Activated naive CD4-positive, alpha-beta T cell treated with anti-CD3 and anti-CD28 coated beads for 36 hours (primary cell): Measurements from ENCODE around the gene USP22. TPM values are rescaled to one million over a fixed set of nuclear protein-coding genes. Genes with fewer than 3 reads are reported as not detected.

ENCODE experiments used
- CTCF ChIA-PET: fragments of 350-600 bp; sonication (Branson Sonifier 250); formaldehyde crosslinking; loops from one replicate; lab custom pipeline; 2021; ENCODE audit warnings: antibody characterized with exemption; lab: Charles Lee
- DNase-seq: peaks from one replicate; pipeline ENCODE4 v3.0.0-alpha.2; 2020
- H3K27ac Mint-ChIP-seq: one replicate; pipeline ENCODE4 v1.8.0; 2021; ENCODE audit warnings: mild to moderate bottlenecking, mixed read lengths
- H3K27me3 Mint-ChIP-seq: one replicate; pipeline ENCODE4 v1.8.0; 2021; ENCODE audit warnings: low read depth, mixed read lengths
- H3K36me3 Mint-ChIP-seq: one replicate; pipeline ENCODE4 v1.8.0; 2021; ENCODE audit warnings: low read depth, mixed read lengths
- H3K4me1 Mint-ChIP-seq: one replicate; pipeline ENCODE4 v1.8.0; 2021; ENCODE audit warnings: low read depth, mixed read lengths
- H3K4me3 Mint-ChIP-seq: one replicate; pipeline ENCODE4 v1.8.0; 2021; ENCODE audit warnings: mild to moderate bottlenecking, moderate library complexity, mixed read lengths
- H3K9me3 Mint-ChIP-seq: one replicate; pipeline ENCODE4 v1.8.0; 2021; ENCODE audit warnings: mixed read lengths
- intact Hi-C: fragments of 100-400 bp; cut with micrococcal nuclease; formaldehyde crosslinking; loops from one replicate; pipeline ENCODE4 v1.15.1; 2023
- total RNA-seq, 2 experiments: library from RNA; stranded (reverse); gene quantifications; one replicate each; pipeline ENCODE4 v1.2.3, GENCODE V29; 2021

USP22 gene
- total RNA-seq, 2 experiments from 2014 or later = 140 to 144 TPM

GRCh38 chr17:21017256-21017655, 25.6 kb downstream of the USP22 start:
- peak overlapping the region; percentile 13 for H3K27ac Mint-ChIP-seq
- peaks cover 11% of the 10 kb centered on the region for H3K4me1 Mint-ChIP-seq
- no peak overlapping the region for H3K4me3 Mint-ChIP-seq
- DNase-seq = no peak
- H3K9me3 Mint-ChIP-seq = no peaks in the 10 kb centered on the region
- peaks cover 58% of the 10 kb centered on the region for H3K36me3 Mint-ChIP-seq
- H3K27me3 Mint-ChIP-seq = no peaks in the 10 kb centered on the region
- CTCF ChIA-PET = no interaction called here
- intact Hi-C loops = no loop called here

- Mint-ChIP-seq H3K36me3 (peaks cover 59% of the 10 kb centered on the region), H3K27me3 (no peaks in the 10 kb centered on the region), H3K27ac (peak overlapping the region; percentile 53), H3K4me3 (no peak overlapping the region), H3K9me3 (no peaks in the 10 kb centered on the region), H3K4me1 (peaks cover 11% of the 10 kb centered on the region)
- intact Hi-C loops = no loop called here
- DNase-seq = no peak
- CTCF ChIA-PET = no interaction called here
Observed at GRCh38 chr17:21016826-21017225, 26.0 kb downstream of the USP22 start.

- CTCF ChIA-PET = no interaction called here
Observed at GRCh38 chr17:21015564-21015963, 27.2 kb downstream of the USP22 start.

GRCh38 chr17:21014498-21014897, 28.3 kb downstream of the USP22 start:
- Mint-ChIP-seq H3K27ac (peak overlapping the region; percentile 13), H3K9me3 (no peaks in the 10 kb centered on the region), H3K4me1 (peaks cover 4% of the 10 kb centered on the region), H3K4me3 (no peak overlapping the region), H3K27me3 (no peaks in the 10 kb centered on the region), H3K36me3 (peaks cover 58% of the 10 kb centered on the region)
- intact Hi-C loops = no loop called here
- no peak for DNase-seq
- CTCF ChIA-PET = interaction anchor here (1.0 kb wide), 1 partner anchor 9 kb away, joined by 3 read pairs; no protein-coding TSS in a partner anchor

More at GRCh38 chr17:21015564-21015963, 27.2 kb downstream of the USP22 start:
- Mint-ChIP-seq H3K9me3 (no peaks in the 10 kb centered on the region), H3K4me3 (no peak overlapping the region), H3K27ac (no peak overlapping the region), H3K4me1 (peaks cover 8% of the 10 kb centered on the region), H3K27me3 (no peaks in the 10 kb centered on the region), H3K36me3 (peaks cover 62% of the 10 kb centered on the region)
- intact Hi-C loops = no loop called here
- no peak for DNase-seq

- DNase-seq = no peak
- H3K4me1 Mint-ChIP-seq = peaks cover 4% of the 10 kb centered on the region
- CTCF ChIA-PET = interaction anchor here (1.0 kb wide), 1 partner anchor 9 kb away, joined by 3 read pairs; no protein-coding TSS in a partner anchor
- H3K9me3 Mint-ChIP-seq = no peaks in the 10 kb centered on the region
- H3K27me3 Mint-ChIP-seq = no peaks in the 10 kb centered on the region
- peaks cover 55% of the 10 kb centered on the region for H3K36me3 Mint-ChIP-seq
- H3K27ac Mint-ChIP-seq = no peak overlapping the region
- intact Hi-C loops = no loop called here
- no peak overlapping the region for H3K4me3 Mint-ChIP-seq
Observed at GRCh38 chr17:21013983-21014382, 28.8 kb downstream of the USP22 start.

- Mint-ChIP-seq H3K9me3 (no peaks in the 10 kb centered on the region), H3K27me3 (no peaks in the 10 kb centered on the region), H3K36me3 (peaks cover 49% of the 10 kb centered on the region), H3K27ac (peak overlapping the region; percentile 44), H3K4me1 (peaks cover 4% of the 10 kb centered on the region), H3K4me3 (no peak overlapping the region)
- CTCF ChIA-PET = interaction anchor here (0.6 kb wide), 1 partner anchor 20 kb away, joined by 3 read pairs; no protein-coding TSS in a partner anchor
- no peak for DNase-seq
- intact Hi-C loops = no loop called here
Observed at GRCh38 chr17:21012736-21013135, 30.1 kb downstream of the USP22 start.

GRCh38 chr17:21010705-21011596, 31.9 kb downstream of the USP22 start:
- no peak for DNase-seq
- H3K4me3 Mint-ChIP-seq = no peak overlapping the region
- no peaks in the 10 kb centered on the region for H3K4me1 Mint-ChIP-seq
- peak overlapping the region; percentile 58 for H3K27ac Mint-ChIP-seq
- intact Hi-C loops = no loop called here
- H3K9me3 Mint-ChIP-seq = no peaks in the 10 kb centered on the region
- peaks cover 46% of the 10 kb centered on the region for H3K36me3 Mint-ChIP-seq
- CTCF ChIA-PET = interaction anchor here (1.0 kb wide), 1 partner anchor 12 kb away, joined by 3 read pairs; no protein-coding TSS in a partner anchor
- no peaks in the 10 kb centered on the region for H3K27me3 Mint-ChIP-seq

GRCh38 chr17:21008992-21009671, 33.7 kb downstream of the USP22 start:
- peaks cover 47% of the 10 kb centered on the region for H3K36me3 Mint-ChIP-seq
- no peaks in the 10 kb centered on the region for H3K27me3 Mint-ChIP-seq
- CTCF ChIA-PET = interaction anchor here (0.7 kb wide), 1 partner anchor 16 kb away, joined by 3 read pairs; no protein-coding TSS in a partner anchor
- no peak overlapping the region for H3K4me3 Mint-ChIP-seq
- DNase-seq = no peak
- H3K4me1 Mint-ChIP-seq = no peaks in the 10 kb centered on the region
- H3K9me3 Mint-ChIP-seq = no peaks in the 10 kb centered on the region
- H3K27ac Mint-ChIP-seq = no peak overlapping the region
- intact Hi-C loops = no loop called here

- no peak for DNase-seq
- Mint-ChIP-seq H3K27me3 (no peaks in the 10 kb centered on the region), H3K9me3 (no peaks in the 10 kb centered on the region), H3K4me3 (no peak overlapping the region), H3K36me3 (peaks cover 50% of the 10 kb centered on the region), H3K4me1 (peaks cover under 1% of the 10 kb centered on the region), H3K27ac (no peak overlapping the region)
- intact Hi-C loops = no loop called here
- CTCF ChIA-PET = no interaction called here
Observed at GRCh38 chr17:21008160-21008915, 34.5 kb downstream of the USP22 start.

- no peaks in the 10 kb centered on the region for H3K9me3 Mint-ChIP-seq
- peaks cover 2% of the 10 kb centered on the region for H3K4me1 Mint-ChIP-seq
- no peak for DNase-seq
- H3K36me3 Mint-ChIP-seq = peaks cover 51% of the 10 kb centered on the region
- CTCF ChIA-PET = no interaction called here
- no peaks in the 10 kb centered on the region for H3K27me3 Mint-ChIP-seq
- H3K27ac Mint-ChIP-seq = no peak overlapping the region
- intact Hi-C loops = no loop called here
- no peak overlapping the region for H3K4me3 Mint-ChIP-seq
Observed at GRCh38 chr17:21007646-21008045, 35.2 kb downstream of the USP22 start.

- CTCF ChIA-PET = no interaction called here
- no peak for DNase-seq
- intact Hi-C loops = no loop called here
- no peaks in the 10 kb centered on the region for H3K9me3 Mint-ChIP-seq
- no peaks in the 10 kb centered on the region for H3K27me3 Mint-ChIP-seq
- H3K4me1 Mint-ChIP-seq = peaks cover 19% of the 10 kb centered on the region
- H3K27ac Mint-ChIP-seq = peak overlapping the region; percentile 50
- peaks cover 53% of the 10 kb centered on the region for H3K36me3 Mint-ChIP-seq
- H3K4me3 Mint-ChIP-seq = no peak overlapping the region
Observed at GRCh38 chr17:21005803-21006202, 37.0 kb downstream of the USP22 start.

GRCh38 chr17:21005367-21005766, 37.4 kb downstream of the USP22 start:
- peaks cover 50% of the 10 kb centered on the region for H3K36me3 Mint-ChIP-seq
- CTCF ChIA-PET = no interaction called here

More at GRCh38 chr17:21005367-21005766, 37.4 kb downstream of the USP22 start:
- Mint-ChIP-seq H3K4me1 (peaks cover 20% of the 10 kb centered on the region), H3K27me3 (no peaks in the 10 kb centered on the region), H3K4me3 (no peak overlapping the region), H3K27ac (peak overlapping the region; percentile 50), H3K9me3 (no peaks in the 10 kb centered on the region)
- intact Hi-C loops = no loop called here
- no peak for DNase-seq
